ENCODE data around the gene RINT1.

Gene RINT1

GRCh38 chr7:105590793-105591192 is 58.8 kb downstream of the RINT1 start:
- Histone ChIP-seq H3K4me3 (replicated peaks; ENCODE audit: insufficient read depth, low read length) (no peak overlapping the region), H3K27me3 (ENCODE audit: insufficient read depth, poor library complexity, severe bottlenecking) (no peaks in the 10 kb centered on the region), H3K27ac (replicated peaks) (no peak overlapping the region)
- TF ChIP-seq SPI1 (IDR thresholded peaks at IDR 0.05; ENCODE audit: borderline replicate concordance, low read depth) (no peak), POLR2AphosphoS5 (IDR thresholded peaks at IDR 0.05; ENCODE audit: low read depth) (no peak), GABPA (IDR thresholded peaks at IDR 0.05; ENCODE audit: low read depth) (no peak)
- TF ChIP-seq, protein P1, sequence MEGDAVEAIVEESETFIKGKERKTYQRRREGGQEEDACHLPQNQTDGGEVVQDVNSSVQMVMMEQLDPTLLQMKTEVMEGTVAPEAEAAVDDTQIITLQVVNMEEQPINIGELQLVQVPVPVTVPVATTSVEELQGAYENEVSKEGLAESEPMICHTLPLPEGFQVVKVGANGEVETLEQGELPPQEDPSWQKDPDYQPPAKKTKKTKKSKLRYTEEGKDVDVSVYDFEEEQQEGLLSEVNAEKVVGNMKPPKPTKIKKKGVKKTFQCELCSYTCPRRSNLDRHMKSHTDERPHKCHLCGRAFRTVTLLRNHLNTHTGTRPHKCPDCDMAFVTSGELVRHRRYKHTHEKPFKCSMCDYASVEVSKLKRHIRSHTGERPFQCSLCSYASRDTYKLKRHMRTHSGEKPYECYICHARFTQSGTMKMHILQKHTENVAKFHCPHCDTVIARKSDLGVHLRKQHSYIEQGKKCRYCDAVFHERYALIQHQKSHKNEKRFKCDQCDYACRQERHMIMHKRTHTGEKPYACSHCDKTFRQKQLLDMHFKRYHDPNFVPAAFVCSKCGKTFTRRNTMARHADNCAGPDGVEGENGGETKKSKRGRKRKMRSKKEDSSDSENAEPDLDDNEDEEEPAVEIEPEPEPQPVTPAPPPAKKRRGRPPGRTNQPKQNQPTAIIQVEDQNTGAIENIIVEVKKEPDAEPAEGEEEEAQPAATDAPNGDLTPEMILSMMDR (IDR thresholded peaks at IDR 0.05; ENCODE audit: insufficient read depth, low read length), result no peak
- TF ChIP-seq, protein P2, sequence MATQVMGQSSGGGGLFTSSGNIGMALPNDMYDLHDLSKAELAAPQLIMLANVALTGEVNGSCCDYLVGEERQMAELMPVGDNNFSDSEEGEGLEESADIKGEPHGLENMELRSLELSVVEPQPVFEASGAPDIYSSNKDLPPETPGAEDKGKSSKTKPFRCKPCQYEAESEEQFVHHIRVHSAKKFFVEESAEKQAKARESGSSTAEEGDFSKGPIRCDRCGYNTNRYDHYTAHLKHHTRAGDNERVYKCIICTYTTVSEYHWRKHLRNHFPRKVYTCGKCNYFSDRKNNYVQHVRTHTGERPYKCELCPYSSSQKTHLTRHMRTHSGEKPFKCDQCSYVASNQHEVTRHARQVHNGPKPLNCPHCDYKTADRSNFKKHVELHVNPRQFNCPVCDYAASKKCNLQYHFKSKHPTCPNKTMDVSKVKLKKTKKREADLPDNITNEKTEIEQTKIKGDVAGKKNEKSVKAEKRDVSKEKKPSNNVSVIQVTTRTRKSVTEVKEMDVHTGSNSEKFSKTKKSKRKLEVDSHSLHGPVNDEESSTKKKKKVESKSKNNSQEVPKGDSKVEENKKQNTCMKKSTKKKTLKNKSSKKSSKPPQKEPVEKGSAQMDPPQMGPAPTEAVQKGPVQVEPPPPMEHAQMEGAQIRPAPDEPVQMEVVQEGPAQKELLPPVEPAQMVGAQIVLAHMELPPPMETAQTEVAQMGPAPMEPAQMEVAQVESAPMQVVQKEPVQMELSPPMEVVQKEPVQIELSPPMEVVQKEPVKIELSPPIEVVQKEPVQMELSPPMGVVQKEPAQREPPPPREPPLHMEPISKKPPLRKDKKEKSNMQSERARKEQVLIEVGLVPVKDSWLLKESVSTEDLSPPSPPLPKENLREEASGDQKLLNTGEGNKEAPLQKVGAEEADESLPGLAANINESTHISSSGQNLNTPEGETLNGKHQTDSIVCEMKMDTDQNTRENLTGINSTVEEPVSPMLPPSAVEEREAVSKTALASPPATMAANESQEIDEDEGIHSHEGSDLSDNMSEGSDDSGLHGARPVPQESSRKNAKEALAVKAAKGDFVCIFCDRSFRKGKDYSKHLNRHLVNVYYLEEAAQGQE (IDR thresholded peaks at IDR 0.05; ENCODE audit: insufficient replicate concordance, low read depth), result no peak
- no peak for DNase-seq (ENCODE audit: low read depth in 1 of 2, low spot score in 1 of 2)

DNA sequence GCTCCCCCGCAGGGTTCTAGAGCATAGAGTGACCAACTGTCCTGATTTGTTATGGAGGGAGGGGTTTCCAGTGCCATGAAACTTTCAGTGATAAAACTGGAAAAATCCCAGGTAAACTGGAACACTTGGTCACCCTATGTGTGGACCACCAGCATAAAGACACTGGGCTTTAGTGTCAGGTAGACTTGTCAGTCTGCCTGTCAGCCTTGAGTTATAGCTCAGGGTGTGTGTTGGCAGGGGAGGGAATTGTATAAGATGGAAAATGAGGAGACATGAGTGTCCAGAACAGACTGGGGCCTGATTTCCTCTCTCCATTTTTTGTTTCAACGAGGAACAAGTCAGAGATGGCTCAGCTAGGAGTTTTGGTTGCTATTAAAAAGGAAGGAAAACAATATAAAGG is 59.5 kb downstream of the RINT1 start:
- no peak overlapping the region for H3K27ac ChIP-seq (replicated peaks)
- DNase-seq (ENCODE audit: low read depth in 1 of 2, low spot score in 1 of 2), result no peak
- H3K27me3 ChIP-seq (ENCODE audit: insufficient read depth, poor library complexity, severe bottlenecking), result no peaks in the 10 kb centered on the region
- H3K4me3 ChIP-seq (replicated peaks; ENCODE audit: insufficient read depth, low read length), result no peak overlapping the region
- TF ChIP-seq, protein P2 (IDR thresholded peaks at IDR 0.05; ENCODE audit: insufficient replicate concordance, low read depth), result no peak
- TF ChIP-seq, protein P1 (IDR thresholded peaks at IDR 0.05; ENCODE audit: insufficient read depth, low read length), result no peak
- TF ChIP-seq GABPA (IDR thresholded peaks at IDR 0.05; ENCODE audit: low read depth) (no peak), SPI1 (IDR thresholded peaks at IDR 0.05; ENCODE audit: borderline replicate concordance, low read depth) (no peak), POLR2AphosphoS5 (IDR thresholded peaks at IDR 0.05; ENCODE audit: low read depth) (no peak)

DNA sequence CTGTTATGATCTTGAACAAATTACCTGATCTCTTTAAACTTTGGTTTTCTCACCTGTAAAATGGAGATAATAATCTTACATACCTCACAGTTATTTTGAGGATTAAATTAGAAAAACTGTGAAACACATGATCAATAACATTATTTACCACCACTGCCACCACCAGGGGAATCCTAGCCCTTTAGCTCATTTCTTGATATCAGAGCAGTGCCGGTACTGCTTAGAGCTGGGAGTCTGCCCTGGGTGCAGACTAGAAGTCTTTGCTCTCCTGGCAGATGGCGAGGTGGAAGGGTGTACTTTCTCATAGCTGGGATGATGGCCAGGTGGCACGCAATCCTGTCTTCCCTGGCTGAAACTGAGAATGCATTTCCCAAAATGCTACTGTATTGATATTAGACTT is 62.0 kb downstream of the RINT1 start:
- Histone ChIP-seq H3K27me3 (ENCODE audit: insufficient read depth, poor library complexity, severe bottlenecking) (no peaks in the 10 kb centered on the region), H3K27ac (replicated peaks) (no peak overlapping the region), H3K4me3 (replicated peaks; ENCODE audit: insufficient read depth, low read length) (no peak overlapping the region)
- DNase-seq (ENCODE audit: low read depth in 1 of 2, low spot score in 1 of 2), result no peak
- TF ChIP-seq, protein P2 (IDR thresholded peaks at IDR 0.05; ENCODE audit: insufficient replicate concordance, low read depth), result no peak
- TF ChIP-seq SPI1 (IDR thresholded peaks at IDR 0.05; ENCODE audit: borderline replicate concordance, low read depth) (no peak), POLR2AphosphoS5 (IDR thresholded peaks at IDR 0.05; ENCODE audit: low read depth) (no peak), GABPA (IDR thresholded peaks at IDR 0.05; ENCODE audit: low read depth) (no peak)
- TF ChIP-seq, protein P1 (IDR thresholded peaks at IDR 0.05; ENCODE audit: insufficient read depth, low read length), result no peak

Data from HL-60 (cell line).